Esophagus squamous epithelium (tissue), 5 donors: Measurements from ENCODE around the gene CHGA. TPM values are rescaled to one million over a fixed set of nuclear protein-coding genes. Genes with fewer than 3 reads are reported as not detected.

ENCODE experiments used
- DNase-seq: peaks from one replicate; lab custom pipeline; 2025; lab: John Stamatoyannopoulos, UW
- H3K27ac ChIP-seq, 4 donors: fragments of 200-600 bp; sonication (generic); one replicate each; pipeline ENCODE4 v1.5.1; 2016 to 2019; ENCODE audit warnings: mild to moderate bottlenecking in 1 of 4
- H3K27me3 ChIP-seq, 4 donors: fragments of 200-600 bp; sonication (generic); 1 replicate in 3 of 4; 2 replicates in 1 of 4; pipeline versions ENCODE4 v1.5.1 to v1.6.0; 2017 to 2021; ENCODE audit warnings: antibody characterized with exemption in 1 of 4
- H3K36me3 ChIP-seq, 3 donors: fragments of 200-600 bp; sonication (generic); one replicate each; pipeline ENCODE4 v1.5.1; 2016 to 2019
- H3K4me1 ChIP-seq, 3 donors: fragments of 200-600 bp; sonication (generic); one replicate each; pipeline ENCODE4 v1.5.1; 2017 to 2019
- H3K4me3 ChIP-seq, 4 donors: fragments of 200-600 bp; sonication (generic); 1 replicate in 3 of 4; 2 replicates in 1 of 4; pipeline ENCODE4 v1.5.1; 2016 to 2019; ENCODE audit warnings: mild to moderate bottlenecking in 2 of 4, moderate library complexity in 1 of 4
- H3K9me3 ChIP-seq, 3 donors: fragments of 200-600 bp; sonication (generic); one replicate each; pipeline ENCODE4 v1.5.1; 2016 to 2019
- POLR2A ChIP-seq, 4 donors: fragments of 450-650 bp; IDR thresholded peaks; one replicate each; pipeline ENCODE4 v1.6.1; 2017; ENCODE audit warnings: antibody characterized with exemption in 4 of 4, mild to moderate bottlenecking in 4 of 4, moderate library complexity in 3 of 4
- WGBS, 2 donors: methylation state at CpG; one replicate each; pipeline ENCODE4 v1.1.5; 2018; 5-methylcytosine and 5-hydroxymethylcytosine counted together
- intact Hi-C: fragments of 100-400 bp; cut with DNase I; formaldehyde crosslinking; loops from one replicate; pipeline ENCODE4 v1.15.0; 2022
- total RNA-seq, 4 donors: library from RNA; depleted of rRNA; stranded (reverse); fragments of >200 nt; gene quantifications; one replicate each; pipeline ENCODE4 v1.1.0, GENCODE V29; 2016
- TF ChIP-seq, protein P1 (sequence below), 6 experiments: fragments of 450-650 bp in 4 of 6; fragments of 200-600 bp in 2 of 6; sonication (generic) in 2 of 6; IDR thresholded peaks; one replicate each; pipeline ENCODE4 v1.5.1; 2016 to 2019; ENCODE audit warnings: antibody characterized with exemption in 6 of 6, mild to moderate bottlenecking in 4 of 6, moderate library complexity in 4 of 6
- donor health status: DM: yes; HTN: yes; CAD: no.

CHGA gene
- total RNA-seq, 4 donors from 2014 or later: 0.31 TPM; not detected in 3

DNA sequence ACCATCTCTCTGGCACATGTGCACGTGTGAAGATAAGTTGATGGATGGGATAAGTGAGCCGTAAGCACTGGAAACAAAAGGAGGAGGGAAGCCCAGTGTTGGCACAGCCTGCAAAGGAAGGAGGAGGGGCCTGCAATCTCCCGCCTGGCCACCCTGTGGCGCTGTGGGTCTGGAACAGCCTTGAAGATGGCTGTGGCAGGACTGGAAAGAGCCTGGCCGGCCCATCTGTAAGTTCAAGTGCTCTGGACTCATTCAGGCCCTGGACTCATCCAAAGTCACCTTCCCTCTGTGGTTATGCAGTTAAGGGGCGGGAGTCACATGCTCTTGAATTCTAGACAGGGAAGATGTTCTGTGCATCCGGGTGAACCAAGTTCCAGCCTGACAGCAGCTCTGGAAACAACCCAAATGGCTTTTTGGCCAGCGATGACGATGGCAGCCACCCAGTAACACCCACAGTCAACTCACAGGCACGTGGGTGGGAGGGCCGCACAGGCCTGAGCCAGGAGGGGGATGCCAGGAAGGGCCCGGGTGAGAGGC, 50.4 kb downstream of the CHGA start:
- TF ChIP-seq POLR2A (IDR thresholded peaks at IDR 0.05): no peak
- TF ChIP-seq, protein P1, sequence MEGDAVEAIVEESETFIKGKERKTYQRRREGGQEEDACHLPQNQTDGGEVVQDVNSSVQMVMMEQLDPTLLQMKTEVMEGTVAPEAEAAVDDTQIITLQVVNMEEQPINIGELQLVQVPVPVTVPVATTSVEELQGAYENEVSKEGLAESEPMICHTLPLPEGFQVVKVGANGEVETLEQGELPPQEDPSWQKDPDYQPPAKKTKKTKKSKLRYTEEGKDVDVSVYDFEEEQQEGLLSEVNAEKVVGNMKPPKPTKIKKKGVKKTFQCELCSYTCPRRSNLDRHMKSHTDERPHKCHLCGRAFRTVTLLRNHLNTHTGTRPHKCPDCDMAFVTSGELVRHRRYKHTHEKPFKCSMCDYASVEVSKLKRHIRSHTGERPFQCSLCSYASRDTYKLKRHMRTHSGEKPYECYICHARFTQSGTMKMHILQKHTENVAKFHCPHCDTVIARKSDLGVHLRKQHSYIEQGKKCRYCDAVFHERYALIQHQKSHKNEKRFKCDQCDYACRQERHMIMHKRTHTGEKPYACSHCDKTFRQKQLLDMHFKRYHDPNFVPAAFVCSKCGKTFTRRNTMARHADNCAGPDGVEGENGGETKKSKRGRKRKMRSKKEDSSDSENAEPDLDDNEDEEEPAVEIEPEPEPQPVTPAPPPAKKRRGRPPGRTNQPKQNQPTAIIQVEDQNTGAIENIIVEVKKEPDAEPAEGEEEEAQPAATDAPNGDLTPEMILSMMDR (IDR thresholded peaks at IDR 0.05): peak in 5 of 6 experiments; percentile 55 to 80 (median 78)
- Histone ChIP-seq H3K36me3 (peaks cover 0 to 37% (median 0%) of the 10 kb centered on the region in 3 donors), H3K4me3 (no peak overlapping the region), H3K27me3 (no peaks in the 10 kb centered on the region), H3K9me3 (peaks cover 0 to 13% (median 4%) of the 10 kb centered on the region in 3 donors), H3K27ac (peak overlapping the region; percentile 16 to 92 (median 66)), H3K4me1 (peaks cover 0 to 28% (median 11%) of the 10 kb centered on the region in 3 donors)
- intact Hi-C loops: no loop called here
- 25 to 35% methylated on average over 4 to 6 of the region's 12 CpGs for WGBS, 2 donors
- no peak for DNase-seq

DNA sequence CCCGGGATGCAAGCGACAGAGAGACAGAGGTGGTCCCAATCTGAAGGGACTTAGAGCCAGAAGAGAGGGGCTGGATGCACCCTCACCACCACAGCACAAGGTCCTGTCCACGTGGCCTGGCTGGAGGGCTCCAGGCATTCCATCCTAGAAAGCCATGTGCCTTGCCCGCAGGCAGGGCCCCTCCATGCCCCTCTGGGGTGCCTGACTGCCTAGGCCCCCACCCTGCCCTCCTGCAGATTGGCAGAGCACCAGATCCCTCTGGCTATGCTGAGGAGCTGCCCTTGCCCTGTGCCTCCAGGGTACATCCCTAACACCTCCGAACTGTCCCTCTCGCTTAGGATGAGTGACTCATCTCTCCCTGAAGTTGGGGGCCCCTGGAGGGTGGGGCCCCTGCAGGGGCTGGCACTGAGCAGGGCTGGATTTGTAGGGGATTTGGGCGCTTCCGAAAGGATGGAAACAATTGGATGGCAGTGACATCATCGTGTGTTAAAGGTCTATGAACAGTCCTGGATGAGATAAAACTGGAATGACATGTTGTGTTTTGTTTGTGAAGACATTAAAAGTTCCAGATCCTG, 50.9 kb downstream of the CHGA start:
- peaks cover 0 to 28% (median 11%) of the 10 kb centered on the region in 3 donors for H3K4me1 ChIP-seq
- no peak for DNase-seq
- TF ChIP-seq, protein P1 (IDR thresholded peaks at IDR 0.05): no peak
- TF ChIP-seq POLR2A (IDR thresholded peaks at IDR 0.05): no peak
- no peak overlapping the region for H3K4me3 ChIP-seq
- no peaks in the 10 kb centered on the region for H3K27me3 ChIP-seq
- intact Hi-C loops: no loop called here
- 29 to 33% methylated on average over 1 to 5 of the region's 9 CpGs for WGBS, 2 donors
- peak overlapping the region; percentile 16 to 92 (median 66) for H3K27ac ChIP-seq
- H3K9me3 ChIP-seq: peaks cover 0 to 18% (median 9%) of the 10 kb centered on the region in 3 donors
- H3K36me3 ChIP-seq: peaks cover 0 to 42% (median 0%) of the 10 kb centered on the region in 3 donors

DNA sequence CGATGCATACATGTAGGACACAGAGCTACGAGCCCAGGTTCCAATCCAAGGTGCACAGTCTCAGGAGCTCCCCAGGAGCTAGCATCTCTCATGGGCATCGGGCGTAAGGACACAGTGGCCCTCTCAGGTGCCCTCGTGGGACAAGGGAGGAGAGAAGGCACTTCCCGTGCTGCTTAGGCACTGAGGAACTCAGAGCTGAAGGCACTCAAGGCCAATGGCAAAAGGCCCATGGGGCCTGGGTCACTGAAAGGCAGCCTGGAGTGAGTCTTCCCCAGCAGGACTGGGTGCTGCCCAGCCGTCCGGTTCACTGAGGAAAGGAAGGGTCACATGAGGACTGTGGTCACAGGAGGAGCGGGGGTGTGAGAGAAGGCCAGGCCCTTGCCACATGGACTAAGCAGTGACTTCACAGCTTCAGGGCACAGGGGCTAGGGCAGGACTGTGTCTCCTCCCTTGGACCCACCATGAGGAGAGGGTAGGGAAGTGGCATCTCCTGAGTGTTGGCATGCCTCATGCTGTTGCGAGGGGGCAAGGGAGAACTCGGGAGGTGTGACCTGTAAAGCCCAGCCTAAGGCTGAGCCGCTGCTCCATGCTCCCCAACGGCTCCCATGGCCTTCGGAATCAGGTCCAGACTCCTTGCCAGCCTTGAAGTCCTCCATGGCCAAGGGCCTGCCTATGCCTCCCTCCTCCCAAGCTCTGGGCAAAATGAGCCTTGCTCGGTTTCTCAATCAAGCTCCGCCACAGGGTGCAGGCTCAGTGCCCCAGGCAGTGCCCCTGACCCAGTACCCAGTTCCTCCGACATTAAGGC, 51.8 kb downstream of the CHGA start:
- TF ChIP-seq POLR2A (IDR thresholded peaks at IDR 0.05): no peak
- TF ChIP-seq, protein P1 (IDR thresholded peaks at IDR 0.05): no peak
- Histone ChIP-seq H3K4me3 (no peak overlapping the region), H3K27me3 (no peaks in the 10 kb centered on the region), H3K27ac (peak overlapping the region; percentile 14 to 92 (median 51)), H3K9me3 (peaks cover 0 to 24% (median 9%) of the 10 kb centered on the region in 3 donors), H3K36me3 (peaks cover 0 to 45% (median 0%) of the 10 kb centered on the region in 3 donors), H3K4me1 (peaks cover 0 to 28% (median 11%) of the 10 kb centered on the region in 3 donors)
- DNase-seq: no peak
- 90 to 93% methylated on average over 4 to 11 of the region's 17 CpGs for WGBS, 2 donors
- intact Hi-C loops: no loop called here

DNA sequence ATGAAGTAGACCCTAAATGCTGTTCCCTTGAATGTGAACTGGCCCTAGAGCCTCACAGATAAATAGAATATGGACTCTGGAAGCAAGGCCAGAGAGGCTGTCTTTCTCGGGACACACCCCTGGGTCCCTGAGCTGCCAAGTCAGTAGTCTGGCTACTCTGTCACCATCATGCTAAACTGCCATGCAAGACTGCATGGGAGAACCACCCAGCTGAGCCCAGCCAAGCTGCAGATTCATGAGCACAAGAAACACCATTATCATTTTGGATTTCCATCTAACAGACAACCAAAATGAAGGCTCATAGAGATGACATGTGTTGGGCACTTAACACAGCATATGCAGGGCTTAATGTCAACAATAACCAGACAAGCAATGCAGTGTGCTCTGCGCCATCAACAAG, 53.3 kb downstream of the CHGA start:
- Histone ChIP-seq H3K4me3 (no peak overlapping the region), H3K9me3 (peaks cover 0 to 24% (median 9%) of the 10 kb centered on the region in 3 donors), H3K27ac (no peak overlapping the region), H3K27me3 (no peaks in the 10 kb centered on the region), H3K36me3 (peaks cover 0 to 46% (median 0%) of the 10 kb centered on the region in 3 donors), H3K4me1 (peaks cover 0 to 28% (median 11%) of the 10 kb centered on the region in 3 donors)
- intact Hi-C loops: no loop called here
- no peak for DNase-seq
- 83 to 95% methylated on average over 1 to 2 of the region's 2 CpGs for WGBS, 2 donors
- TF ChIP-seq, protein P1 (IDR thresholded peaks at IDR 0.05): no peak
- no peak for TF ChIP-seq POLR2A (IDR thresholded peaks at IDR 0.05)
